ENCODE results near the gene CHTF18. TPM values are rescaled to one million over a fixed set of nuclear protein-coding genes. Genes with fewer than 3 reads are reported as not detected.

Gene CHTF18
- total and polyA plus RNA-seq, 2 of the 4 experiments (the other 2 are of a cell fraction) = 3.2 to 21.4 TPM

DNA sequence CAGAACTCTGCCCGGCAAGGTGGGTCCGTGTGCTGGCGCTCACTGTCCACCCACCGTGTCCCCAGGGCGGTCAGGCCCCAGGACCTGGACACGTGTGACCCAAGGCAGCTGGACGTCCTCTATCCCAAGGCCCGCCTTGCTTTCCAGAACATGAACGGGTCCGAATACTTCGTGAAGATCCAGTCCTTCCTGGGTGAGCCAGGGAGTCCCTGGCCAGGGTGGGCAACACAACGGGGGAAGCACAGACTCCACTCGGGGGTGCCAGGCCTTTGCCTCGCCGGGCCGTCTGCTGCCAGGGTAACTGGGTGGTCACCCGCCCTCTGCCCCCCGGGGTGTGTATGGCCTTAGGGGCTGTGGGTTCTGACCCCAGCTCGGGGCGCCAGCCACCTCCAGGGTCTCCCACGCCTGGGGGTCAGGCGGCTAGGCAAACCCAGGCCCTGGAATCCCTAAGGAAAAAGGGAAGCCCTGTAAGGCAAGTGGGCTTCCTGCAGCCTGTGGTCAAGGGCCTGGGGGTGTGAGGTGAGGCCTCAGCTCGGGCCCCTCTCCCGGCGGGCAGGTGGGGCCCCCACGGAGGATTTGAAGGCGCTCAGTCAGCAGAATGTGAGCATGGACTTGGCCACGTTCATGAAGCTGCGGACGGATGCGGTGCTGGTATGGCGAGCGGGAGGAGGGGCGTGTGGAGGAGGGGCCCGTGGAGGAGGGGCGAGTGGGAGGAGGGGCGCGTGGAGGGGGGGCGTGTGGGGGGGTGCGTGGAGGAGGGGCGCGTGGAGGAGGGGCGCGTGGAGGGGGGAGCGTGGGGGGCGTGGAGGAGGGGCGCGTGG is 21.4 kb upstream of the CHTF18 start:
- Histone ChIP-seq H3K27me3 (ENCODE audit: control insufficient read depth, insufficient read depth, low read length) (no peaks in the 10 kb centered on the region; the same call in 1 of the 2 replicates), H2BK5ac (ENCODE audit: low read depth, low read length, poor library complexity, severe bottlenecking) (no peak overlapping the region), H3K18ac (ENCODE audit: low read depth, low read length) (no peak overlapping the region), H3K4me2 (ENCODE audit: low read depth, low read length) (no peak overlapping the region), H2BK15ac (ENCODE audit: low read depth, low read length) (no peak overlapping the region), H3K9me1 (ENCODE audit: insufficient read depth, low read length) (no peaks in the 10 kb centered on the region), H3K14ac (replicated peaks; ENCODE audit: low read depth, low read length) (no peak overlapping the region), H3K56ac (ENCODE audit: extremely low read depth, insufficient read depth, low read length) (no peak overlapping the region), H4K91ac (ENCODE audit: insufficient read depth, low read depth, low read length) (no peak overlapping the region), H2BK120ac (ENCODE audit: low read depth, low read length) (no peak overlapping the region), H3K36me3 (ENCODE audit: control insufficient read depth, insufficient read depth, low read length) (no peaks in the 10 kb centered on the region), H3K4me1 (ENCODE audit: control insufficient read depth, insufficient read depth, low read length) (no peaks in the 10 kb centered on the region), H4K8ac (ENCODE audit: low read depth in 2 of 2, low read length in 2 of 2) (no peak overlapping the region), H2BK20ac (ENCODE audit: low read depth, low read length) (no peak overlapping the region), H4K5ac (ENCODE audit: low read depth, low read length) (no peak overlapping the region), H3K79me1 (ENCODE audit: low read depth in 1 of 2, low read length in 2 of 2) (no peaks in the 10 kb centered on the region), H2AK9ac (replicated peaks; ENCODE audit: low read depth, low read length, poor library complexity) (no peak overlapping the region), H3K9me3 (ENCODE audit: control insufficient read depth, insufficient read depth, low read length) (no peaks in the 10 kb centered on the region), H2AFZ (replicated peaks; ENCODE audit: low read length, poor library complexity) (no peak overlapping the region), H3K4ac (ENCODE audit: low read depth, low read length) (no peak overlapping the region), H3K27ac (ENCODE audit: insufficient read depth, low read length) (no peak overlapping the region), H3K23ac (ENCODE audit: low read depth, low read length) (no peak overlapping the region), H3K4me3 (ENCODE audit: insufficient read depth, low read depth, low read length) (no peak overlapping the region), H2AK5ac (ENCODE audit: low read depth, low read length) (no peak overlapping the region), H4K20me1 (ENCODE audit: insufficient read depth, low read length) (no peaks in the 10 kb centered on the region), H3K9ac (ENCODE audit: low read depth, low read length) (no peak overlapping the region)
- in situ Hi-C loops (cut with MboI; ENCODE audit: low sequenced_read_pairs) (no loop called here), dilution Hi-C loops (cut with HindIII; ENCODE audit: low sequenced_read_pairs, unreplicated experiment) (no loop called here), intact Hi-C loops (cut with micrococcal nuclease) (no loop called here)
- TF ChIP-seq BHLHE40 (IDR thresholded peaks at IDR 0.05; ENCODE audit: low read depth, low read length) = no peak
- TF ChIP-seq, protein P1, sequence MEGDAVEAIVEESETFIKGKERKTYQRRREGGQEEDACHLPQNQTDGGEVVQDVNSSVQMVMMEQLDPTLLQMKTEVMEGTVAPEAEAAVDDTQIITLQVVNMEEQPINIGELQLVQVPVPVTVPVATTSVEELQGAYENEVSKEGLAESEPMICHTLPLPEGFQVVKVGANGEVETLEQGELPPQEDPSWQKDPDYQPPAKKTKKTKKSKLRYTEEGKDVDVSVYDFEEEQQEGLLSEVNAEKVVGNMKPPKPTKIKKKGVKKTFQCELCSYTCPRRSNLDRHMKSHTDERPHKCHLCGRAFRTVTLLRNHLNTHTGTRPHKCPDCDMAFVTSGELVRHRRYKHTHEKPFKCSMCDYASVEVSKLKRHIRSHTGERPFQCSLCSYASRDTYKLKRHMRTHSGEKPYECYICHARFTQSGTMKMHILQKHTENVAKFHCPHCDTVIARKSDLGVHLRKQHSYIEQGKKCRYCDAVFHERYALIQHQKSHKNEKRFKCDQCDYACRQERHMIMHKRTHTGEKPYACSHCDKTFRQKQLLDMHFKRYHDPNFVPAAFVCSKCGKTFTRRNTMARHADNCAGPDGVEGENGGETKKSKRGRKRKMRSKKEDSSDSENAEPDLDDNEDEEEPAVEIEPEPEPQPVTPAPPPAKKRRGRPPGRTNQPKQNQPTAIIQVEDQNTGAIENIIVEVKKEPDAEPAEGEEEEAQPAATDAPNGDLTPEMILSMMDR (conservative IDR thresholded peaks at IDR 0.05; ENCODE audit: low read depth, low read length) = no peak
- TF ChIP-seq MXI1 (IDR thresholded peaks at IDR 0.05; ENCODE audit: borderline replicate concordance, low read depth, low read length) = no peak
- no peak for TF ChIP-seq SMC3 (IDR thresholded peaks at IDR 0.05; ENCODE audit: low read depth, low read length)
- TF ChIP-seq, protein P2, sequence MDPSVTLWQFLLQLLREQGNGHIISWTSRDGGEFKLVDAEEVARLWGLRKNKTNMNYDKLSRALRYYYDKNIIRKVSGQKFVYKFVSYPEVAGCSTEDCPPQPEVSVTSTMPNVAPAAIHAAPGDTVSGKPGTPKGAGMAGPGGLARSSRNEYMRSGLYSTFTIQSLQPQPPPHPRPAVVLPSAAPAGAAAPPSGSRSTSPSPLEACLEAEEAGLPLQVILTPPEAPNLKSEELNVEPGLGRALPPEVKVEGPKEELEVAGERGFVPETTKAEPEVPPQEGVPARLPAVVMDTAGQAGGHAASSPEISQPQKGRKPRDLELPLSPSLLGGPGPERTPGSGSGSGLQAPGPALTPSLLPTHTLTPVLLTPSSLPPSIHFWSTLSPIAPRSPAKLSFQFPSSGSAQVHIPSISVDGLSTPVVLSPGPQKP (IDR thresholded peaks at IDR 0.05; ENCODE audit: borderline replicate concordance, low read depth, low read length) = no peak
- TF ChIP-seq MAFK (IDR thresholded peaks at IDR 0.05; ENCODE audit: low read depth, low read length) = no peak
- no peak for TF ChIP-seq FOS (IDR thresholded peaks at IDR 0.05; ENCODE audit: low read depth, low read length)
- TF ChIP-seq RCOR1 (IDR thresholded peaks at IDR 0.05; ENCODE audit: insufficient replicate concordance, low read length) = no peak
- TF ChIP-seq MAZ (IDR thresholded peaks at IDR 0.05; ENCODE audit: borderline replicate concordance, low read depth, low read length) = no peak
- DNase-seq (no peak), ATAC-seq (ENCODE audit: low read depth) (no peak)
- POLR2A ChIA-PET (ENCODE audit: unreplicated experiment) = no interaction called here
- CTCF ChIA-PET = no interaction called here
- 78% methylated on average over 13 of the region's 48 CpGs; no CpG with 5 or more reads in 1 of the 2 experiments for WGBS, 2 experiments (ENCODE audit: extremely low coverage in 2 of 2, insufficient read length in 1 of 2)
- BruUV-seq (replicated peaks) = no TSS peak
